Smooth muscle cell (in vitro differentiated cells): ENCODE results near the gene IDH2. TPM values are rescaled to one million over a fixed set of nuclear protein-coding genes. Genes with fewer than 3 reads are reported as not detected.
A peak's percentile ranks its signal among the peaks of the same experiment; 100 is the strongest.

ENCODE experiments used
- DNase-seq: peaks from one replicate; lab custom pipeline; 2025; ENCODE audit not compliant: unreplicated experiment; lab: John Stamatoyannopoulos, UW
- H2AFZ ChIP-seq: fragments of 200-600 bp; sonication (generic); 2 replicates; pipeline ENCODE4 v1.6.0; 2016; ENCODE audit warnings: antibody characterized with exemption, low read depth, mild to moderate bottlenecking
- H3F3A ChIP-seq: fragments of 200-600 bp; sonication (generic); 2 replicates; pipeline ENCODE4 v1.6.0; 2017; ENCODE audit warnings: antibody characterized with exemption, low read depth
- H3K27ac ChIP-seq: fragments of 200-600 bp; sonication (generic); 2 replicates; pipeline ENCODE4 v1.5.1; 2016; ENCODE audit warnings: low read depth, mild to moderate bottlenecking
- H3K27me3 ChIP-seq: fragments of 200-600 bp; sonication (generic); 2 replicates; pipeline ENCODE4 v1.6.1; 2016; ENCODE audit warnings: low read depth, mild to moderate bottlenecking
- H3K36me3 ChIP-seq: fragments of 200-600 bp; sonication (generic); 2 replicates; pipeline ENCODE4 v1.5.1; 2016; ENCODE audit warnings: low read depth
- H3K4me1 ChIP-seq: fragments of 200-600 bp; sonication (generic); 2 replicates; pipeline ENCODE4 v1.5.1; 2016; ENCODE audit warnings: low read depth
- H3K4me2 ChIP-seq: fragments of 200-600 bp; sonication (generic); 2 replicates; pipeline ENCODE4 v1.6.0; 2016; ENCODE audit warnings: mild to moderate bottlenecking
- H3K4me3 ChIP-seq: fragments of 200-600 bp; sonication (generic); 2 replicates; pipeline ENCODE4 v1.5.1; 2016; ENCODE audit warnings: mild to moderate bottlenecking
- H3K79me2 ChIP-seq: fragments of 200-600 bp; sonication (generic); 2 replicates; pipeline ENCODE4 v1.6.0; 2016; ENCODE audit warnings: low read depth, mild to moderate bottlenecking
- H3K9ac ChIP-seq: fragments of 200-600 bp; sonication (generic); 2 replicates; pipeline ENCODE4 v1.6.0; 2016; ENCODE audit warnings: low read depth
- H3K9me3 ChIP-seq: fragments of 200-600 bp; sonication (generic); replicated peaks from 2 replicates; pipeline ENCODE4 v1.5.1; 2016; ENCODE audit warnings: low read depth
- H4K20me1 ChIP-seq: fragments of 200-600 bp; sonication (generic); 2 replicates; pipeline ENCODE4 v1.6.0; 2016; ENCODE audit warnings: low read depth
- CTCF ChIP-seq: fragments of 200-600 bp; sonication (generic); IDR thresholded peaks from 2 replicates; pipeline ENCODE4 v1.5.1; 2017; ENCODE audit warnings: borderline replicate concordance, mild to moderate bottlenecking, antibody characterized with exemption; ENCODE audit not compliant: insufficient read depth, poor library complexity, severe bottlenecking
- WGBS: methylation state at CpG from one replicate; pipeline ENCODE4 v1.1.7; 2016; ENCODE audit warnings: low lambda C conversion rate; 5-methylcytosine and 5-hydroxymethylcytosine counted together
- polyA plus RNA-seq: library from polyadenylated mRNA; unstranded; fragments of >200 nt; fragmentation: Nextera tagmentation; extraction: Ambion mirVana; gene quantifications from 2 replicates; pipeline ENCODE4 v1.2.1, GENCODE V29; 2016
- total RNA-seq: library from RNA; depleted of rRNA; stranded (reverse); fragments of >200 nt; gene quantifications from 2 replicates; pipeline ENCODE4 v1.2.3, GENCODE V29; 2014

The IDH2 gene
- total and polyA plus RNA-seq, 2 experiments from 2014 or later, result 67.9 to 278 TPM

GRCh38 chr15:90038632-90039095, 63.6 kb downstream of the IDH2 start:
- H3K27ac ChIP-seq, result peak overlapping the region; percentile 19
- no peak overlapping the region for H3K4me3 ChIP-seq
- DNase-seq, result no peak
- 94% methylated on average over 3 of the region's 3 CpGs for WGBS
- peaks cover 33% of the 10 kb centered on the region for H4K20me1 ChIP-seq
- no peak overlapping the region for H3K4me2 ChIP-seq
- H3K9ac ChIP-seq, result no peak overlapping the region
- no peaks in the 10 kb centered on the region for H3K36me3 ChIP-seq
- no peak overlapping the region for H2AFZ ChIP-seq
- H3K27me3 ChIP-seq, result no peaks in the 10 kb centered on the region
- H3K4me1 ChIP-seq, result peaks cover 52% of the 10 kb centered on the region
- H3K79me2 ChIP-seq, result peaks cover 33% of the 10 kb centered on the region
- no peaks in the 10 kb centered on the region for H3F3A ChIP-seq
- TF ChIP-seq CTCF, result no peak
- no peaks in the 10 kb centered on the region for H3K9me3 ChIP-seq

- no peaks in the 10 kb centered on the region for H3K9me3 ChIP-seq
- 71% methylated on average over 14 of the region's 14 CpGs for WGBS
Observed at GRCh38 chr15:90037961-90038631, 64.2 kb downstream of the IDH2 start.

GRCh38 chr15:90037511-90037860, 64.8 kb downstream of the IDH2 start:
- Histone ChIP-seq H3K9ac (no peak overlapping the region), H3K27ac (peak overlapping the region; percentile 33), H3K4me3 (no peak overlapping the region), H4K20me1 (peaks cover 36% of the 10 kb centered on the region), H3K79me2 (peaks cover 39% of the 10 kb centered on the region), H3F3A (no peaks in the 10 kb centered on the region), H3K4me2 (no peak overlapping the region), H2AFZ (no peak overlapping the region), H3K9me3 (no peaks in the 10 kb centered on the region), H3K4me1 (peaks cover 45% of the 10 kb centered on the region), H3K36me3 (no peaks in the 10 kb centered on the region), H3K27me3 (no peaks in the 10 kb centered on the region)
- WGBS, result 90% methylated on average over 5 of the region's 5 CpGs
- no peak for DNase-seq
- no peak for TF ChIP-seq CTCF

More at GRCh38 chr15:90037961-90038631, 64.2 kb downstream of the IDH2 start:
- Histone ChIP-seq H3K36me3 (no peaks in the 10 kb centered on the region), H4K20me1 (peaks cover 36% of the 10 kb centered on the region), H3K27ac (peak overlapping the region; percentile 33), H3K79me2 (peaks cover 36% of the 10 kb centered on the region), H3K27me3 (no peaks in the 10 kb centered on the region), H2AFZ (no peak overlapping the region), H3K9ac (peak overlapping the region; percentile 7), H3F3A (no peaks in the 10 kb centered on the region), H3K4me1 (peaks cover 46% of the 10 kb centered on the region), H3K4me3 (no peak overlapping the region), H3K4me2 (no peak overlapping the region)
- DNase-seq, result no peak
- no peak for TF ChIP-seq CTCF
